ENCODE measurements around the gene SRCIN1.

DNA sequence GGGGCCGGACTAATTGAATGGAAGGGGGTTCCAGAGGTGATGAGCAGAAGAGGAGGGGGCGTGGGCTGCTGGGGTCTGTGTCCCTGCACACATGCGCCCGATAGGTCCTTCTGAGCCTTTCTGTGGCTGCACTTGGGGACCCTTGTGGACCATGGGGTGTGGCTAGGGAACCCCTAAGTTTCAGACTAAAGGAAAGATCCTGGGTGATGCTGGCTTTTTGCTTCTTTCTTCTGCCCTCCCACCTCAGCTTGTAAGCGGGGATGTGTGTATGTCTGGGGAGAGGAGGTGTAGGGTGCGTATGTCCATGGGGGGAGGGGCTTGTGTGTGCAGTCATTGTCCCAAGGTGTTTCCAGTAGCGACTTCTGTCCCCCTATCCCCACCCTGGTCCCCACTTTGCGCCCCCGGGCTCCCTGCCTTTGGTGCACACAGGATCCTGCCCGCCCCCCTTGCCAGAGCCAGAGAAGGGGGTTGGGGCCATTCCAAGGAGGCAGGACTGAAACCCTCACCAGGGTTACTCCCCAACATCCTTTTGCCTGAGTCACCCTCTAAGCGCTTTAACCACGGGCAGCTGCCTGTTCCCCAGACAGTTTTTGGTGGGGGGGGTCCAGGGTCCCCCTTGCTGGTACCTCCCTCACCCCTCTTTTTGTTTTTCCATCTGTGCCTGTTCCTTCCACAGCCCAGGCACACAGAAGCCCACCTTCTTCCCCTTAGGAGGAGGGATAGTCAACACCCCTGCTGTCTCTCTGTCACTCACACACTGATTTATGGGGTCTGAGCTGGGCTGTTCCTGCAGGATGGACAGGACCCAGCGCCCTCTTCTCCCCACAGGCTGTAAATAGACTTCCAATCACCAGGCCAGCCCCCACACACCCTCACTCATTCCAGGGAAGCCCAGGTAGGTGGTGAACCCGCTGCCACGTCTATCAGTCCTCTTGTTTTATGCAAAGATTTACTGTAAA, 94.3 kb downstream of the SRCIN1 start:
- TF ChIP-seq, protein P1, sequence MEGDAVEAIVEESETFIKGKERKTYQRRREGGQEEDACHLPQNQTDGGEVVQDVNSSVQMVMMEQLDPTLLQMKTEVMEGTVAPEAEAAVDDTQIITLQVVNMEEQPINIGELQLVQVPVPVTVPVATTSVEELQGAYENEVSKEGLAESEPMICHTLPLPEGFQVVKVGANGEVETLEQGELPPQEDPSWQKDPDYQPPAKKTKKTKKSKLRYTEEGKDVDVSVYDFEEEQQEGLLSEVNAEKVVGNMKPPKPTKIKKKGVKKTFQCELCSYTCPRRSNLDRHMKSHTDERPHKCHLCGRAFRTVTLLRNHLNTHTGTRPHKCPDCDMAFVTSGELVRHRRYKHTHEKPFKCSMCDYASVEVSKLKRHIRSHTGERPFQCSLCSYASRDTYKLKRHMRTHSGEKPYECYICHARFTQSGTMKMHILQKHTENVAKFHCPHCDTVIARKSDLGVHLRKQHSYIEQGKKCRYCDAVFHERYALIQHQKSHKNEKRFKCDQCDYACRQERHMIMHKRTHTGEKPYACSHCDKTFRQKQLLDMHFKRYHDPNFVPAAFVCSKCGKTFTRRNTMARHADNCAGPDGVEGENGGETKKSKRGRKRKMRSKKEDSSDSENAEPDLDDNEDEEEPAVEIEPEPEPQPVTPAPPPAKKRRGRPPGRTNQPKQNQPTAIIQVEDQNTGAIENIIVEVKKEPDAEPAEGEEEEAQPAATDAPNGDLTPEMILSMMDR (IDR thresholded peaks at IDR 0.05; ENCODE audit: low read depth, low read length, poor library complexity, severe bottlenecking), result no peak
- TF ChIP-seq EZH2phosphoT487 (IDR thresholded peaks at IDR 0.05; ENCODE audit: borderline replicate concordance, low read length), result no peak

Data from DOHH2 (cell line).